GM13976 (cell line): ENCODE results near the gene RBFOX2.
A peak's percentile ranks its signal among the peaks of the same experiment; 100 is the strongest.
"Not testable (repeated sequence)": the region's sequence is repeated elsewhere in the genome, so short reads cannot be mapped to it uniquely, and the experiment has no call there.

Experiments
- DNase-seq: peaks from one replicate; pipeline ENCODE4 v3.0.0; 2012; ENCODE audit warnings: low spot score
- CTCF ChIP-seq: IDR thresholded peaks from 2 replicates; pipeline ENCODE4 v1.5.1; 2012; ENCODE audit warnings: borderline replicate concordance, mild to moderate bottlenecking; ENCODE audit not compliant: insufficient read depth; ENCODE audit errors: extremely low read depth, missing control alignments, control extremely low read depth
- in situ Hi-C: fragments of 300-500 bp; cut with MboI; formaldehyde crosslinking; loops from one replicate; pipeline ENCODE4 v1.12.0; 2022; ENCODE audit warnings: low sequenced_read_pairs, mixed read lengths, inconsistent platforms; ENCODE audit not compliant: unreplicated experiment

Gene RBFOX2

GRCh38 chr22:36028646-36029405, at the start of gene RBFOX2:
RBFOX2 (minus strand) TSS chr22:36028824; CDS start chr22:36028425, 399 bp downstream.
- DNase-seq = peak; percentile 90
- no peak for TF ChIP-seq CTCF
- in situ Hi-C loops = no loop called here

DNA sequence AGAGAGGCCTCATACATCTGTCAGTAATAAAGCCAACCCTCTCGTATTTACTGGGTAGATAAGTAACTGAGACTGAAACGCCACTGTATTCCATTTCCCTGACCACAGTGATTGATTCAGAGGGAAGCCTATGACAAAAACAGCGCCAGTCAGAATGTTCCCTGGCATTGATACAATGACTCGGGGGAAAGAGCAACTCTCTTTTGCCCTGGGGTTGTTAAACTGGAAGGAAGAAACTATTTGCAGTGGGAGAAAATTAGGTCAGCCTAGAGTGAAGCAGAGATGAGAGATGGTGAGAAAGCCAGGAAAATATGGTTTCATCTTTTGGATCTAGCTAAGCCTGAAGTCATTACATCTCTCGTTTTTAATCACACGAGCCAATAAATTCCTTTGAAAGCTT, 48.6 kb upstream of the RBFOX2 start:
- TF ChIP-seq CTCF = no peak
- in situ Hi-C loops = no loop called here
- no peak for DNase-seq

- in situ Hi-C loops = no loop called here
- TF ChIP-seq CTCF = no peak
- no peak for DNase-seq
Measured at GRCh38 chr22:36075724-36076123, 47.1 kb upstream of the RBFOX2 start.

DNA sequence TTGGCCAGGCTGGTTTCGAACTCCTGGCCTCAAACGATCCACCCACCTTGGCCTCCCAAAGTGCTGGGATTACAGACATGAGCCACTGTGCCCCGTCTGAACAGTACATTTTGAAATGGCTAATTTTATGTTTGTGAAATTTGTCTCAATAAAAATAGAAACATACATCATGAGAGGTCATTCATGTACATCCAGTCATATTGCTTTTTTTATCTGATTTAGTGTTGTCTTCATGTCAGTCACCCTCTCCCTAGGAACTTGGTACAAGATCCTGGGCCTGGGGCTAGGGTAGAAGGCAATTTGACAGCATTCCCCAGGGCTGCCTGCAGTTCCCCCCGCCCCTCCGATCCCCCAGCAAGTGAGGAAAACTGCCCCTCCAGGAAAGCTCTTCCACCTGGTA, 46.6 kb upstream of the RBFOX2 start:
- TF ChIP-seq CTCF = no peak
- no peak for DNase-seq
- in situ Hi-C loops = no loop called here

- in situ Hi-C loops = no loop called here
- no peak for DNase-seq
Measured at GRCh38 chr22:36073476-36073875, 44.9 kb upstream of the RBFOX2 start.

DNA sequence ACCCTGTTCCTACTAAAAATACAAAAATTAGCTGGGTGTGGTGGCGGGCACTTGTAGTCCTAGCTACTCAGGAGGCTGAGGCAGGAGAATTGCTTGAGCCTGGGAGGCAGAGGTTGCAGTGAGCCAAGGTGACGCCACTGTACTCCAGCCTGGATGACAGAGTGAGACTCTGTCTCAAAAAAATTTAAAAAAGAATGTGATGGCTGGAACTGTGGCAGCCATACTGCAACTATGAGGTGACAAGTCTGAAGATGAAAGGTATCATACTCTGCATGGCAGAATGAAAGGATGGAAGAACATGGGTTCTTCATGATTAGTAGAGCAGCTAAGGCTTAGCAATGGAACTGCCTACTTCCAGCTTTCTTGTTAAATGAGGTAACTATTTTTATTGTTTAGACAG, 42.0 kb upstream of the RBFOX2 start:
- DNase-seq, in situ Hi-C loops: not testable (repeated sequence)

More at GRCh38 chr22:36073476-36073875, 44.9 kb upstream of the RBFOX2 start:
- no peak for TF ChIP-seq CTCF

DNA sequence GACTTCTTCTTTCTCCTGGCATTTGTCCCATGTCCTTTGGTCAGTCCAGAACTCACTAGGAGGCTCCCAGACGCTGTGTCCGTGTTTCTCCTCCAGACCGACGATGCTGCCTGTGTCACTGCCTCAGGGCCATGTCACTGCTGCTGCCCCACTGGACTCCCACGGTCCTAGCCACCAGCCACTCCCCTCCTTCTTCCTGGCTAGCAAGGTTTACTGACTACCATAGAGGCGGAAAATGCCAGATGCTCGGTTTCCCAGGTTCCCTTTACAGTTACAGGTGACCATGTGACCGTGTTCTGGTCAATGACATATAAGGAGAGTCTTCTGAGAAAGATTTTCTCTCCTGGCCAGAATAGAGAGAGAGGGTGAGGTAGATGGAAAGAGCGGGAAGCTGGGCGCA, 40.7 kb upstream of the RBFOX2 start:
- in situ Hi-C loops = no loop called here
- TF ChIP-seq CTCF = no peak

More for the DNA sequence above, 40.7 kb upstream of the RBFOX2 start:
- no peak for DNase-seq
